Measurements from ENCODE around the gene HORMAD2.

Gene HORMAD2

DNA sequence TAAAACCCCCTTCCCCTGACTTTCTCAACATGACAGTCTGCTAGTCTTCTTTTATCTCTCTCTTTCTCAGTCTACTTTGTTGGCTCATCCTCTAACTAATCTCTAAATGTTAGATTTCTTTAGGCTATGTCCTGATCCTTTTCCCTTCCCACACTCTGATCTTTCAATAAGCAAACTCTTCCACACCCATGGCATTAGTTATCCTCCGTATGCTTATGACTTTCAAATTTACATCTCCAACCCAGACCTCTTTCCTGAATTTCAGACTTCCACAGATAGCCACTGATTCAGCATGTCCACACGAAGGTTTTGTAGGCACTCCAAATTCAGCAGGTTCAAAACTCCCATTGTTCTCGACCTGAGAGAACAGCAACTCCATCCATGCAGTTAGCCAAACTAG, 90.7 kb downstream of the HORMAD2 start:
- no peak for TF ChIP-seq EZH2 (IDR thresholded peaks at IDR 0.05; ENCODE audit: borderline replicate concordance, low read depth, low read length, severe bottlenecking)
- TF ChIP-seq, protein P1, sequence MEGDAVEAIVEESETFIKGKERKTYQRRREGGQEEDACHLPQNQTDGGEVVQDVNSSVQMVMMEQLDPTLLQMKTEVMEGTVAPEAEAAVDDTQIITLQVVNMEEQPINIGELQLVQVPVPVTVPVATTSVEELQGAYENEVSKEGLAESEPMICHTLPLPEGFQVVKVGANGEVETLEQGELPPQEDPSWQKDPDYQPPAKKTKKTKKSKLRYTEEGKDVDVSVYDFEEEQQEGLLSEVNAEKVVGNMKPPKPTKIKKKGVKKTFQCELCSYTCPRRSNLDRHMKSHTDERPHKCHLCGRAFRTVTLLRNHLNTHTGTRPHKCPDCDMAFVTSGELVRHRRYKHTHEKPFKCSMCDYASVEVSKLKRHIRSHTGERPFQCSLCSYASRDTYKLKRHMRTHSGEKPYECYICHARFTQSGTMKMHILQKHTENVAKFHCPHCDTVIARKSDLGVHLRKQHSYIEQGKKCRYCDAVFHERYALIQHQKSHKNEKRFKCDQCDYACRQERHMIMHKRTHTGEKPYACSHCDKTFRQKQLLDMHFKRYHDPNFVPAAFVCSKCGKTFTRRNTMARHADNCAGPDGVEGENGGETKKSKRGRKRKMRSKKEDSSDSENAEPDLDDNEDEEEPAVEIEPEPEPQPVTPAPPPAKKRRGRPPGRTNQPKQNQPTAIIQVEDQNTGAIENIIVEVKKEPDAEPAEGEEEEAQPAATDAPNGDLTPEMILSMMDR (IDR thresholded peaks at IDR 0.05; ENCODE audit: borderline replicate concordance, extremely low read depth, low read length, poor library complexity, severe bottlenecking), result no peak
- no peaks in the 10 kb centered on the region for H3K27me3 ChIP-seq (ENCODE audit: insufficient read depth, low read length, poor library complexity)
- H3K4me1 ChIP-seq (ENCODE audit: insufficient read depth, low read length), result peaks cover 32% of the 10 kb centered on the region
- no peaks in the 10 kb centered on the region for H3K36me3 ChIP-seq (ENCODE audit: insufficient read depth, low read length)
- no peaks in the 10 kb centered on the region for H3K9me3 ChIP-seq (ENCODE audit: insufficient read depth, low read length, severe bottlenecking)
- ATAC-seq (ENCODE audit: insufficient read depth, low read depth) (no peak), DNase-seq (no peak)
- H3K4me2 ChIP-seq (ENCODE audit: insufficient read depth, low read length), result no peak overlapping the region
- H2AFZ ChIP-seq (ENCODE audit: low read depth, low read length), result no peak overlapping the region
- no peaks in the 10 kb centered on the region for H4K20me1 ChIP-seq (ENCODE audit: insufficient read depth, low read length)
- H3K27ac ChIP-seq (ENCODE audit: low read length), result no peak overlapping the region
- H3K9ac ChIP-seq (ENCODE audit: low read depth, low read length), result no peak overlapping the region
- no peaks in the 10 kb centered on the region for H3K79me2 ChIP-seq (ENCODE audit: insufficient read depth, low read length)
- H3K4me3 ChIP-seq (ENCODE audit: low read depth in 1 of 2, low read length in 2 of 2), result no peak overlapping the region

DNA sequence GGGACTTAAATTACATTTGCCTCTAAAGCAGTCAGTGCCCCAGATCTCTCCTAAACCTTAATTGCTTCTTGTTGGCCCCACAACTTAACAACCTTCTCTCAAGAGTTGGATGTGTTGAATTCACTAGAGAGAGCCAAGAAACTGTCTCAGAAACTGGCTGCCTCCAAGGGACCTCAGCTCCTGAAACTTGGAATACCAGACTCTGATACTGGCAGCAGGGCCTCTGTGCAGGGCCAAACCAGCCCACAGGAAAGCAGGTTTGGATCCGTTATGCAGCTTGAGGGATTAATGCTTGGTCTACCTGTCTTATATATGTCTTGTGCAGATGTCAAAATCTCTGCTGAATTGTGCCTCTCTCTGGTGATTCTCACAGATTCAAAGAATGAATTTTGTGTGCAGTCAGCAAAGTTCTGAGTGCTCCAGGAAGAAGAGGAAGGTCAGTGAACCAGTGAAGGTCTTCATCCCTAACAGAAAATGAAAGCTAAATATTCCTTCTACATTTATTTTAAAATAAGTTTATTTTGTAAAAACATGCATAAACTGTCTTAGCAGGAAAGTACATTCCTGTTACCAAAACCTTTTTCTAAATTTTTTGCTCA, 95.5 kb downstream of the HORMAD2 start:
- Histone ChIP-seq H3K9ac (ENCODE audit: low read depth, low read length) (no peak overlapping the region), H3K27me3 (ENCODE audit: insufficient read depth, low read length, poor library complexity) (no peaks in the 10 kb centered on the region), H3K79me2 (ENCODE audit: insufficient read depth, low read length) (no peaks in the 10 kb centered on the region), H3K36me3 (ENCODE audit: insufficient read depth, low read length) (no peaks in the 10 kb centered on the region), H4K20me1 (ENCODE audit: insufficient read depth, low read length) (no peaks in the 10 kb centered on the region), H3K9me3 (ENCODE audit: insufficient read depth, low read length, severe bottlenecking) (no peaks in the 10 kb centered on the region), H3K27ac (ENCODE audit: low read length) (no peak overlapping the region), H3K4me2 (ENCODE audit: insufficient read depth, low read length) (no peak overlapping the region), H2AFZ (ENCODE audit: low read depth, low read length) (no peak overlapping the region), H3K4me3 (ENCODE audit: low read depth in 1 of 2, low read length in 2 of 2) (no peak overlapping the region), H3K4me1 (ENCODE audit: insufficient read depth, low read length) (peaks cover 22% of the 10 kb centered on the region)
- DNase-seq (no peak), ATAC-seq (ENCODE audit: insufficient read depth, low read depth) (no peak)
- no peak for TF ChIP-seq EZH2 (IDR thresholded peaks at IDR 0.05; ENCODE audit: borderline replicate concordance, low read depth, low read length, severe bottlenecking)
- TF ChIP-seq, protein P1 (IDR thresholded peaks at IDR 0.05; ENCODE audit: borderline replicate concordance, extremely low read depth, low read length, poor library complexity, severe bottlenecking), result no peak

DNA sequence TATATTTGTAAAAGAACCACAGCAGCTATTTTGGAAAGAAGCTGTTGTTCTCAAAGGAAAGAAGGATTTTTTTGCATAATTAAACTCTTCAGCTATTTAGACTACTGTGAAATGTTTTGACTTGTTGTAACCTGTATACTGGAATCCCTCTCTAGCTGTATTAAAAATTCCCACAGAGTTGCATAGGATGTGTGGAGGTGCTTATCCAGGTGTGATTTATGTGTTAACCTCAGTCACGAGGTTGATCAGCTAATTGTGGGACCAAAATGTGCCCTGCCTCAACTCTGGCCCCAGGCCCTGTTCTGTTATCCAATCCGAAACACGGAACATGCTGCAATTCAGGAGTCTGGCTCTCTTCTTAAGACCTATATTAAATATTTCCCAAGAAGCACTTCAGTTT, 96.2 kb downstream of the HORMAD2 start:
- ATAC-seq (ENCODE audit: insufficient read depth, low read depth), result no peak
- no peak overlapping the region for H3K27ac ChIP-seq (ENCODE audit: low read length)
- no peaks in the 10 kb centered on the region for H3K79me2 ChIP-seq (ENCODE audit: insufficient read depth, low read length)

More for the DNA sequence above, 96.2 kb downstream of the HORMAD2 start:
- Histone ChIP-seq H3K9ac (ENCODE audit: low read depth, low read length) (no peak overlapping the region), H3K27me3 (ENCODE audit: insufficient read depth, low read length, poor library complexity) (no peaks in the 10 kb centered on the region), H3K9me3 (ENCODE audit: insufficient read depth, low read length, severe bottlenecking) (no peaks in the 10 kb centered on the region), H4K20me1 (ENCODE audit: insufficient read depth, low read length) (no peaks in the 10 kb centered on the region), H3K4me2 (ENCODE audit: insufficient read depth, low read length) (no peak overlapping the region), H3K36me3 (ENCODE audit: insufficient read depth, low read length) (no peaks in the 10 kb centered on the region), H3K4me1 (ENCODE audit: insufficient read depth, low read length) (peaks cover 20% of the 10 kb centered on the region), H2AFZ (ENCODE audit: low read depth, low read length) (no peak overlapping the region), H3K4me3 (ENCODE audit: low read depth in 1 of 2, low read length in 2 of 2) (no peak overlapping the region)
- no peak for DNase-seq
- TF ChIP-seq, protein P1 (IDR thresholded peaks at IDR 0.05; ENCODE audit: borderline replicate concordance, extremely low read depth, low read length, poor library complexity, severe bottlenecking), result no peak
- TF ChIP-seq EZH2 (IDR thresholded peaks at IDR 0.05; ENCODE audit: borderline replicate concordance, low read depth, low read length, severe bottlenecking), result no peak

All from DND-41 (cell line).